SK-N-MC (cell line): ENCODE data around the gene ABHD2.

Source experiments
- DNase-seq: peaks from one replicate; pipeline ENCODE4 v3.0.0-alpha.2; 2011; ENCODE audit warnings: low read depth, low spot score
- H3K27ac ChIP-seq: fragments of 200-600 bp; sonication (generic); 2 replicates; pipeline ENCODE4 v1.5.1; 2016; ENCODE audit warnings: mixed run types
- H3K36me3 ChIP-seq: fragments of 200-600 bp; sonication (generic); 2 replicates; pipeline ENCODE4 v1.6.1; 2017; ENCODE audit warnings: antibody characterized with exemption, low read length, mixed read lengths; ENCODE audit not compliant: insufficient read depth
- H3K4me3 ChIP-seq: fragments of 200-600 bp; sonication (generic); 2 replicates; pipeline ENCODE4 v1.5.1; 2016
- H3K9ac ChIP-seq: fragments of 200-600 bp; sonication (generic); 2 replicates; pipeline ENCODE4 v1.8.0; 2017; ENCODE audit warnings: mixed run types, mixed read lengths; ENCODE audit not compliant: insufficient read length
- H3K9me3 ChIP-seq: fragments of 200-600 bp; sonication (generic); 2 replicates; pipeline ENCODE4 v1.6.1; 2017; ENCODE audit warnings: low read depth, mild to moderate bottlenecking, antibody characterized with exemption, low read length, moderate library complexity, mixed read lengths
- EZH2 ChIP-seq: fragments of 200-600 bp; sonication (generic); IDR thresholded peaks from one replicate; pipeline ENCODE4 v1.6.1; 2017; ENCODE audit warnings: antibody characterized with exemption
- FOXP2 ChIP-seq: optimal IDR thresholded peaks from 2 replicates; pipeline ENCODE3; 2011; ENCODE audit warnings: mild to moderate bottlenecking, moderate library complexity; ENCODE audit not compliant: insufficient read depth; ENCODE audit errors: extremely low read length, control extremely low read depth
- POLR2AphosphoS5 ChIP-seq: IDR thresholded peaks from 2 replicates; pipeline ENCODE4 v1.6.1; 2012; ENCODE audit warnings: mild to moderate bottlenecking, low read depth, low read length, borderline replicate concordance

The ABHD2 gene

DNA sequence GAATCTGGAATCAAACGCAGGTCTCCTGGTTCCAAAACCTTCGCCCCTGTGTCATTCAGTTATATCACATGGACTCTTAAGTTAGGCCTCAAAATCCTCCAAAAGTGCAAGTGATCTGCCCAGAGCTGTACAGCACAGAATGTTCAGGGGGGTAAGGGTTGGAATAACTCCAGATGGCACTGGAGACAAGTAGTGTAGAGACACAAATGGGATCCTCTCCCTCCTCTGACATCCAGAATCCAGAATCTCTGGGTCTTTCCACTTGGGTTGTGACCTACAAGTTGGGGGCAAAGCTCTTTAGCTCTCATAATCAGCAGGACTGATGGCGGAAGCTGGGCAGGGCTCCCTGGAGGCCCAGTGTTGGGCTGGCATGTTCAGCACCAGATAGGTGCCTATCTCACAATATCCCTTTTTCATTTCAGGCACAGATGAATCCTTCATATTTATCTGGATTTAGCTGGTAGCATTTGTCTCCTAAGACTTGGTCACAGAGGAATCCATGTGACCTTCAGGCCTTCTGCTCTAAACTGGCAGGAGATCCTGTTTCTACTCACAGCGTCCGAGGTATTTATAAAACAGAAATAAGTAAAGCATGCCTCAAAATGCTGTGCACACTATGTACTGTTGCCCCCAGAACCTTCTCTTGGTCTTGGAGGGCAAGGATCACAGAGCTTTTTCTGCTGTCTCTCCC, 15.4 kb downstream of the ABHD2 start:
- no peak overlapping the region for H3K27ac ChIP-seq
- TF ChIP-seq POLR2AphosphoS5 (no peak), EZH2 (no peak), FOXP2 (no peak)
- H3K9me3 ChIP-seq = no peaks in the 10 kb centered on the region
- no peak for DNase-seq
- no peak overlapping the region for H3K9ac ChIP-seq
- H3K36me3 ChIP-seq = no peaks in the 10 kb centered on the region
- H3K4me3 ChIP-seq = no peak overlapping the region

DNA sequence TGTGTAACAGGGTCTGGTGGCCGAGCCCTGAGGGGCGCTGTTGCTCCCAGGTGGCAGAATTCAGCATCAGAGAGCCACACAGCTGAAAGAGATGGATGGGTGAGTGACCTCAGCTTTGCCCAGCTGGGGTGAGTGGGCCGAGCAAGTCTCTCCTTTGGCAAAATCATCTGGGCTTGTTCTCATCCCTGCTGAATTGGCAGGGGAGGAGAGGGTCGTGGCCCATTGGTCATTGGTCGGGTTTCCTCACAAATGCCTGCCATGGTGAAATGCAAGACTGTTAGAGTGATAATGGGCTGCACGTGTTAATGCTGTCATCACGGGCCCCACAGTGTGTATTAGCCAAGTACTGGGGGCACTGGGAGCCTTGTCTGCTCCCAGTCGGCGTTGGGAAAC, 15.9 kb downstream of the ABHD2 start:
- Histone ChIP-seq H3K36me3 (no peaks in the 10 kb centered on the region), H3K9me3 (no peaks in the 10 kb centered on the region), H3K9ac (no peak overlapping the region), H3K27ac (no peak overlapping the region), H3K4me3 (no peak overlapping the region)
- no peak for TF ChIP-seq POLR2AphosphoS5
- TF ChIP-seq EZH2 = no peak
- no peak for TF ChIP-seq FOXP2
- DNase-seq = no peak

DNA sequence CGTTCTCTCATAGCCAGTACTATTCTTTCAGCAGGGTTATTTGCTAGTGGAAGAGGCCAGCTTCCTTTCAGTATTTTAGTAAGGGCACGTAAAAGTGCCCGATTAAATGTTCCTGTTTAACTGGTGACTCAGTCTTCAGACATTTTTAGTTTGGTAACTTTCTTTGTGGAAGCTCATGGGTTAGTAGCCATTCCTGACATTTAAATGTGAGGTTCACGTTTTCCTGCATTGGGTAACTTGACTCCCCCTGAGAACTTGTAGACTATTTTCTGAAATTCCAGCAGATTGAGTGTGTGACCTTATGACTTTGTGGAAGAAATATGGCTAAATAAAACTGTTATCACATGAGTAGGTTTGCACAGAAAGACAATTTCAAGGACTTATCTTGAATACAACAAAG, 16.9 kb downstream of the ABHD2 start:
- Histone ChIP-seq H3K9me3 (no peaks in the 10 kb centered on the region), H3K9ac (no peak overlapping the region), H3K27ac (no peak overlapping the region), H3K4me3 (no peak overlapping the region), H3K36me3 (no peaks in the 10 kb centered on the region)
- TF ChIP-seq FOXP2 = no peak
- TF ChIP-seq EZH2 = no peak
- no peak for TF ChIP-seq POLR2AphosphoS5
- no peak for DNase-seq

DNA sequence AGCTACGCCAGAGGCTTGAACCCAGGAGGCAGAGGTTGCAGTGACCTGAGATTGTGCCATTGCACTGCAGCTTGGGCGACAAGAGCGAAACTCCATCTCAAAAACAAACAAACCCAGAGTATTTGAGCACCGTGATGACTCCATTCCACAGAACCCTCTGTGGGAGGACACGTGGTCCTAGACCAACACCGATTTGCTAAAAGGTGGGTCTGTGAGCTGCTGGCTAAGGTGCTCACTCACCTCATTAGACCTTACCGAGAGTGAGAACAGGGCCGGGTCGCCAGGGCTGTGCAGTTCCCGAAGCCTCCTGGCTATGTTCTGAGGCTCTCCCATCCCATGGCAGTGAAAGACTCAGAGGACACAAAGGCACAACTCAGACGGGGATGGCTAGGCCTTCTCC, 17.9 kb downstream of the ABHD2 start:
- no peaks in the 10 kb centered on the region for H3K9me3 ChIP-seq
- TF ChIP-seq EZH2 (no peak), FOXP2 (no peak), POLR2AphosphoS5 (no peak)
- H3K9ac ChIP-seq = no peak overlapping the region
- DNase-seq = no peak
- no peaks in the 10 kb centered on the region for H3K36me3 ChIP-seq
- H3K27ac ChIP-seq = no peak overlapping the region
- H3K4me3 ChIP-seq = no peak overlapping the region

DNA sequence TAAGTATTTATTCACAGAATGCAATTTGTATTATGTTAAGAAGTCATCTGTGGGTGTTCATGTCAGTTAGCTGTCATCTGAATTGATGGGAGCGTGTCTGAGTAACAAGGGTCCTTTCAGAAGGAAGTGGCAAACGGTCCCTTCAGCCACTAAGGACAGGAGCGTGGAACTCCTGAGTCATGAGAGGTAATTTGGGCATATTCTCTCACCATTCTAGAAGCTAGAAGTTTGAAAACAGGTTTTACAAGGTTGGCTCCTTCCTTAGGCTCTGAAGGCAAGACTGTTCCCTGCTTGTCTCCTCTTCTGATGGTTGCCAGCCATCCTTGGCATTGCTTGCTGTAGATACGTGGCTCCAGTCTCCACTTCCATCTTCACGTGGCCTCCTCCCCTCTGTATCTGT, 19.7 kb downstream of the ABHD2 start:
- Histone ChIP-seq H3K9me3 (no peaks in the 10 kb centered on the region), H3K27ac (no peak overlapping the region), H3K9ac (no peak overlapping the region), H3K4me3 (no peak overlapping the region), H3K36me3 (no peaks in the 10 kb centered on the region)
- TF ChIP-seq POLR2AphosphoS5 = no peak
- TF ChIP-seq EZH2 = no peak
- no peak for TF ChIP-seq FOXP2
- no peak for DNase-seq

DNA sequence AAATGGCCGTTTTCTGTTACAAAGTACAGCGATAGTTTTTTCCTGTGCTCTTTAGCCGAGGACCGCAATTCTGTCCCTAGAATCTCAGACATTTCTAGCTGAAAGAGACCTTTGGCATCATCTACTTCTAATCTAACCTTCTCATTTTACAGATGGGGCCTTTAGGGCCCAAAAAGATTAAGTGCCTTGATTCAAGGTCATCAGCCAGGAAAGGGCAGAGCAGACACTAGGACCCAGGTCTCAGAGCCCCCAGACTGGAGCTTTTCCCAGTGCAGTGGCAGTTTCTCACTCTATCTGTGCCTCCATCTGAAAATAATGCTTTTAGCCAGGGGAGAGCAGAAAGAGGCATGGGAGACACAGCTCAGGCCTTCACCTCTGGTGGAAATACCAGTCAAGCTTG, 20.6 kb downstream of the ABHD2 start:
- TF ChIP-seq EZH2 (no peak), FOXP2 (no peak)
- H3K27ac ChIP-seq = no peak overlapping the region
- no peak overlapping the region for H3K9ac ChIP-seq
- DNase-seq = no peak
- H3K4me3 ChIP-seq = no peak overlapping the region
- no peaks in the 10 kb centered on the region for H3K9me3 ChIP-seq
- no peaks in the 10 kb centered on the region for H3K36me3 ChIP-seq

DNA sequence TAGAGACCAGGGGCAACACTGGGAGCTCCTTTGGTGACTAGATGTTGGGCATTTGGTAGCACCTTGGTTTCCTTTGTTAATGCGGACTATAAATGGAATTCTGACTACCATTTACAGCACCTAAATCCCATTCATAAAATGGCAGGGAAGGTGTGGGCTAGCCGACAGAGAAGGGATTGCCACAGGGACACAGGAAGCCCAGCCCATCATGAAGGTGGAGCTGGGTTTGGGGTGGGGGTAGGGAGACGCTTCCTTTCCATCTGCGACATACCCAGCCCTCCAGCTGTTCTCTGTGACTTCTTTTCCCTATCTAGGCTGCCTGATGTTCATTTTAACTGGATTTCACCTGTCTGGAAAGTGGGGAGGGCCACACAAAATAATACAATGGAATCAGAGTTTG, 21.0 kb downstream of the ABHD2 start:
- Histone ChIP-seq H3K4me3 (no peak overlapping the region), H3K9me3 (no peaks in the 10 kb centered on the region), H3K9ac (no peak overlapping the region), H3K27ac (no peak overlapping the region), H3K36me3 (no peaks in the 10 kb centered on the region)
- TF ChIP-seq FOXP2 = no peak
- TF ChIP-seq POLR2AphosphoS5 = no peak
- TF ChIP-seq EZH2 = no peak
- DNase-seq = no peak

DNA sequence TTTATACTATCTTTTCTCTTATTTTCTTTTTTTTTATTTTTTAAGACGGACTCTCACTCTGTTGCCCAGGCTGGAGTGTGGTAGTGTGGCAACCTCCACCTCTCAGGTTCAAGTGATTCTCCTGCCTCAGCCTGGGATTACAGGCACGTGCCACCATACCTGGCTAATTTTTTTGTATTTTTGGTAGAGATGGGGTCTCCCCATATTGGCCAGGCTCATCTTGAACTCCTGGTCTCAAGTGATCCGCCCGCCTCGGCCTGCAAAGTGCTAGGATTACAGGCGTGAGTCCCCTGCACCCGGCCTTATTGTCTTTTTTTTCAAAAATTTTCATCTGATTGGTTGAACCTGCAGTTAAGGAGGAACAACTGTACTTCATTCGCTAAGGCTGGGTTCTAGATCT, 21.8 kb downstream of the ABHD2 start:
- H3K4me3 ChIP-seq = no peak overlapping the region
- H3K9ac ChIP-seq = no peak overlapping the region
- no peaks in the 10 kb centered on the region for H3K9me3 ChIP-seq
- no peak overlapping the region for H3K27ac ChIP-seq
- TF ChIP-seq EZH2 (no peak), FOXP2 (no peak), POLR2AphosphoS5 (no peak)
- no peak for DNase-seq
- H3K36me3 ChIP-seq = no peaks in the 10 kb centered on the region

DNA sequence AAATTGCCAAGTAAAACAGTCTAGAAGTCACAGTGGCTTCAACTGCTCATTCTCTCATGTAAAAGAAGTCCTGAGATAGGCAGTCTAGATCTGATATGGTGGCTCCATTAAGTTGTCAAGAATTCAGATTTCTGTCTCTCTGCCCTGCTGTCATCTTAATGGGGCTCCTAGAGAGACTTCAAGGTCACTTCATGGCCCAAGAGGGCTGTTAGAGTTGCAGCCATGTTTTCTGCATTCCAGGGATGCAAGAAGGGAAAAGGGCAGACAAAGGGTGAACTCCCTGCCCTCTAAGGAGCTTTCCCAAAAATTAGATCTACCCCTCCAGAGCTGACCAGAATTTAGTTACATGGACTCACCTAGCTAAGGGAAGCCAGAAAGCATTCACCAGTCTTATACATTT, 23.1 kb downstream of the ABHD2 start:
- H3K36me3 ChIP-seq = peaks cover 3% of the 10 kb centered on the region; the same call in 1 of the 2 replicates
- no peak overlapping the region for H3K9ac ChIP-seq
- TF ChIP-seq POLR2AphosphoS5 (no peak), EZH2 (no peak), FOXP2 (no peak)
- no peaks in the 10 kb centered on the region for H3K9me3 ChIP-seq
- DNase-seq = no peak
- H3K4me3 ChIP-seq = no peak overlapping the region
- H3K27ac ChIP-seq = no peak overlapping the region

DNA sequence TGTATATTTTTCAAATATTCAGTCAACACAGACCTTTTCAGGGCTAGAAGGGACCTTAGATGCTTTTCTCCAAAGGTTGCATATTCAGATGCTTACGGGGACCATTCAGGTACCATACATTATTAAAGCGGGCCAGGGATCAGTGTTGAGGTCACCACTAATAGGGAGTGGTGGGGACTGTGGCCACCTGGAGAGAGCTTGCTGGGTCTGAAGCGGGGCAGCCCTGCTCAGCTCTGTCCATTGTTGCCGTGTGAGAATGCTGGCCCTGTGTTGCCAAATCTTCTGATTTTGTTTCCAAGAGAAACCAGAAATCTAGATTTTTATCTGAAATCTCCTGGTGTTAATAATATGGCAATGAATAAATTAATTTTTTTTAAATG, 23.7 kb downstream of the ABHD2 start:
- H3K27ac ChIP-seq = no peak overlapping the region

More for the DNA sequence above, 23.7 kb downstream of the ABHD2 start:
- DNase-seq = no peak
- Histone ChIP-seq H3K4me3 (no peak overlapping the region), H3K9me3 (no peaks in the 10 kb centered on the region), H3K36me3 (peaks cover 7% of the 10 kb centered on the region; the same call in 1 of the 2 replicates), H3K9ac (no peak overlapping the region)
- TF ChIP-seq POLR2AphosphoS5 (no peak), EZH2 (no peak), FOXP2 (no peak)
